GM12892 (cell line): ENCODE data around the gene SLC25A22.

Experiments
- POLR2A ChIP-seq: IDR thresholded peaks from 2 replicates; pipeline ENCODE4 v1.6.1; 2011; ENCODE audit warnings: low read depth, low read length, control low read depth
- TAF1 ChIP-seq: IDR thresholded peaks from 2 replicates; pipeline ENCODE4 v1.6.1; 2011; ENCODE audit warnings: low read depth, mild to moderate bottlenecking, control low read depth, low read length, borderline replicate concordance

DNA sequence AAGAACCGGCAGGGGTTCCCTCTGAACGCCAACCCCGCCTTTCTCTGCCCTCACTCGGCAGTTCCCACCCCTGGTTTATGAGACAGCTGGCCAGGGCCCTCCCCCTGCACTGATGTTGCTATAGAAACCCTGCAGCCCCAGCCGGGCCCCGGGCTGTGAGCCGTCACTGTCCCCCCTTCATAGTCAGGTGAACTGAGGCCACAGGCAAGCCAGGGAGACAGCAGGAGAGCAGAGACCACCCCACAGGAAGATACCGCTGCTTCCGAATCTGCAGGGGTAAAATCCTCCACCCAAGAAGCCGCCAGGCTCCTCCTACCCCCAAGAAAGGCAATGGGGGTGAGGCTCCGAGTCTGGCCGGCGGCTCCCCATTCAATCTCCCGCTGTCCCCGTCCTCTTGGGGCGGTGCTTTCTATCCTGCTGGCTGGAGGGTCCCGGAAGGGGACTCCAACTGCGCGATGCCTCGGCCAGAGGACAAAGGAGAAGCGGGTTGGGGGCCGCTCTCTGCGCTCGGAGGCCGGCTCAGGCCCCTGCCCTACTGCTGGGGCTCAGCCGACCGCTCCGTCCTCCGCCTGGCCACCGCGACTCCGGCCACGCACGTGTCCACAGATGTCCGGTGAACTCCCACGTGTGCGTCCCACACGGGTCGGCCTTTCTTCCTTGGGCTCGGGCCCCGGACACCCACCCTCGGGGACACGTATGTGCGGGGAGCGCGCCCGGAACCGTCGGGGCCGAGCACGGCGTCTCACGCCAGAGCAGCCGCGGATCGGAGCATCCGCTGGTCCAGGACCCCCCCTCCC is 587 bp downstream of the SLC25A22 start:
- no peak for TF ChIP-seq TAF1
- no peak; the same call in 1 of the 2 replicates for TF ChIP-seq POLR2A
